H1 (cell line): Measurements from ENCODE around the gene IGFL2. TPM values are rescaled to one million over a fixed set of nuclear protein-coding genes. Genes with fewer than 3 reads are reported as not detected.

Source experiments
- CTCF ChIA-PET: fragments of 300-600 bp; sonication (Branson Sonifier 250); formaldehyde crosslinking; loops from one replicate; lab custom pipeline; 2021; ENCODE audit not compliant: partially characterized antibody; lab: Charles Lee
- POLR2A ChIA-PET: fragments of 300-600 bp; sonication (Branson Sonifier 250); formaldehyde crosslinking; loops from one replicate; lab custom pipeline; 2021; ENCODE audit warnings: inconsistent platforms; ENCODE audit not compliant: partially characterized antibody; lab: Charles Lee
- DNase-seq, 2 experiments: peaks; one replicate each; pipeline versions ENCODE4 v3.0.0 to v3.0.0-alpha.2; 2010 to 2022; ENCODE audit warnings: low spot score in 2 of 2, low read depth in 1 of 2, mixed read lengths in 1 of 2
- FAIRE-seq: peaks from 2 replicates; lab custom pipeline; 2011; peaks lifted over from hg19 to GRCh38; lab: Jason Lieb, UNC
- H2AFZ ChIP-seq: 2 replicates; pipeline ENCODE4 v1.8.1; 2012; ENCODE audit warnings: low read length, inconsistent platforms
- H2AK5ac ChIP-seq: 2 replicates; pipeline ENCODE4 v1.6.1; 2013; ENCODE audit warnings: low read depth, low read length
- H2BK120ac ChIP-seq: replicated peaks from 2 replicates; pipeline ENCODE3; 2013; ENCODE audit warnings: low read depth, low read length, inconsistent platforms
- H2BK12ac ChIP-seq: 2 replicates; pipeline ENCODE4 v1.6.1; 2013; ENCODE audit warnings: low read depth, low read length
- H2BK15ac ChIP-seq: 2 replicates; pipeline ENCODE4 v1.6.1; 2013; ENCODE audit warnings: low read length
- H2BK20ac ChIP-seq: 2 replicates; pipeline ENCODE4 v1.6.1; 2013; ENCODE audit warnings: low read length
- H2BK5ac ChIP-seq: 2 replicates; pipeline ENCODE4 v1.6.1; 2013; ENCODE audit warnings: low read depth, low read length
- H3K14ac ChIP-seq: 2 replicates; pipeline ENCODE4 v1.6.1; 2013; ENCODE audit warnings: inconsistent platforms; ENCODE audit not compliant: insufficient read length
- H3K18ac ChIP-seq: 2 replicates; pipeline ENCODE4 v1.6.1; 2013; ENCODE audit warnings: low read length; ENCODE audit errors: extremely low read depth
- H3K23ac ChIP-seq: 2 replicates; pipeline ENCODE4 v1.6.1; 2013; ENCODE audit warnings: inconsistent platforms; ENCODE audit not compliant: insufficient read length
- H3K23me2 ChIP-seq: 2 replicates; pipeline ENCODE4 v1.6.1; 2013; ENCODE audit warnings: low read depth, low read length
- H3K27ac ChIP-seq: 2 replicates; pipeline ENCODE4 v1.6.1; 2011; ENCODE audit warnings: low read depth, low read length, inconsistent platforms
- H3K27me3 ChIP-seq, 4 experiments: replicated peaks in 1 of 4; 1 replicate in 1 of 4; 2 replicates in 3 of 4; pipeline versions ENCODE4 v1.6.1 to v1.8.1; 2011 to 2013; ENCODE audit warnings: low read length in 3 of 4, mild to moderate bottlenecking in 3 of 4, inconsistent platforms in 2 of 4, mixed read lengths in 2 of 4, moderate library complexity in 1 of 4; ENCODE audit not compliant: control insufficient read depth in 3 of 4, insufficient read depth in 3 of 4; ENCODE audit errors: extremely low read depth in 1 of 4
- H3K36me3 ChIP-seq, 4 experiments: 2 replicates each; pipeline versions ENCODE4 v1.6.1 to v1.8.1; 2011 to 2013; ENCODE audit warnings: mild to moderate bottlenecking in 4 of 4, low read length in 3 of 4, moderate library complexity in 2 of 4, control low read depth in 1 of 4, inconsistent platforms in 1 of 4; ENCODE audit not compliant: insufficient read depth in 4 of 4, control insufficient read depth in 2 of 4
- H3K4ac ChIP-seq: replicated peaks from 2 replicates; pipeline ENCODE3; 2013; ENCODE audit warnings: low read length, low read depth, mixed read lengths, inconsistent platforms; ENCODE audit not compliant: insufficient read length
- H3K4me1 ChIP-seq, 4 experiments: replicated peaks in 1 of 4; 1 replicate in 1 of 4; 2 replicates in 3 of 4; pipeline versions ENCODE4 v1.6.1 to v1.8.1; 2011 to 2013; ENCODE audit warnings: low read length in 3 of 4, inconsistent platforms in 2 of 4, mixed read lengths in 1 of 4; ENCODE audit not compliant: insufficient read depth in 4 of 4, control insufficient read depth in 3 of 4
- H3K4me2 ChIP-seq, 2 experiments: 2 replicates each; pipeline versions ENCODE4 v1.6.1 to v1.8.1; 2011 to 2013; ENCODE audit warnings: low read depth in 2 of 2, low read length in 2 of 2, control low read depth in 1 of 2, inconsistent platforms in 1 of 2, mild to moderate bottlenecking in 1 of 2; ENCODE audit not compliant: insufficient read depth in 1 of 2
- H3K4me3 ChIP-seq, 4 experiments: fragments of 200-600, 300-600 bp in 1 of 4; sonication (generic), shearing (Covaris generic), sonication (Bioruptor Twin) in 1 of 4; 2 replicates each; pipeline versions ENCODE4 v1.5.1 to v1.8.1; 2011 to 2016; ENCODE audit warnings: low read length in 4 of 4, low read depth in 3 of 4, control low read depth in 2 of 4, inconsistent platforms in 2 of 4, mild to moderate bottlenecking in 2 of 4, mixed read lengths in 1 of 4, moderate library complexity in 1 of 4; ENCODE audit not compliant: insufficient read depth in 2 of 4; ENCODE audit errors: extremely low read depth in 1 of 4
- H3K56ac ChIP-seq: replicated peaks from 2 replicates; pipeline ENCODE3; 2013; ENCODE audit warnings: low read depth, mild to moderate bottlenecking, mixed read lengths, low read length, inconsistent platforms; ENCODE audit not compliant: insufficient read length
- H3K79me1 ChIP-seq: 2 replicates; pipeline ENCODE4 v1.6.1; 2013; ENCODE audit warnings: low read depth, low read length, control low read depth
- H3K79me2 ChIP-seq, 2 experiments: 2 replicates each; pipeline versions ENCODE4 v1.6.1 to v1.8.1; 2012 to 2013; ENCODE audit warnings: low read length in 2 of 2, mild to moderate bottlenecking in 2 of 2, inconsistent platforms in 1 of 2; ENCODE audit not compliant: insufficient read depth in 2 of 2, control insufficient read depth in 1 of 2
- H3K9ac ChIP-seq, 4 experiments: replicated peaks in 1 of 4; 1 replicate in 1 of 4; 2 replicates in 3 of 4; pipeline versions ENCODE4 v1.6.1 to v1.8.1; 2011 to 2013; ENCODE audit warnings: low read depth in 3 of 4, low read length in 3 of 4, control low read depth in 2 of 4, mild to moderate bottlenecking in 2 of 4, moderate library complexity in 2 of 4, inconsistent platforms in 1 of 4; ENCODE audit errors: extremely low read depth in 1 of 4
- H3K9me3 ChIP-seq, 2 experiments: 2 replicates each; pipeline versions ENCODE4 v1.6.1 to v1.8.1; 2012 to 2013; ENCODE audit warnings: mild to moderate bottlenecking in 2 of 2, moderate library complexity in 2 of 2, control low read depth in 1 of 2, inconsistent platforms in 1 of 2, low read depth in 1 of 2, low read length in 1 of 2, mixed read lengths in 1 of 2; ENCODE audit not compliant: insufficient read depth in 2 of 2
- H4K20me1 ChIP-seq, 2 experiments: replicated peaks in 1 of 2; 2 replicates each; pipeline versions ENCODE3 to v1.8.1; 2011 to 2013; ENCODE audit warnings: inconsistent platforms in 2 of 2, low read length in 2 of 2, mild to moderate bottlenecking in 1 of 2; ENCODE audit not compliant: insufficient read depth in 2 of 2, control insufficient read depth in 1 of 2
- H4K5ac ChIP-seq: 2 replicates; pipeline ENCODE4 v1.6.1; 2013; ENCODE audit warnings: low read length, low read depth, mixed read lengths, inconsistent platforms; ENCODE audit not compliant: insufficient read length
- H4K8ac ChIP-seq: 2 replicates; pipeline ENCODE4 v1.8.0; 2013; ENCODE audit warnings: mild to moderate bottlenecking, moderate library complexity, low read length, inconsistent platforms; ENCODE audit not compliant: insufficient read depth; ENCODE audit errors: extremely low read depth
- H4K91ac ChIP-seq: replicated peaks from 2 replicates; pipeline ENCODE3; 2013; ENCODE audit warnings: low read length, mixed read lengths, inconsistent platforms; ENCODE audit not compliant: insufficient read length
- CHD1 ChIP-seq: IDR thresholded peaks from 2 replicates; pipeline ENCODE4 v1.6.1; 2012; ENCODE audit warnings: low read depth, low read length, improper control_type of control experiment
- E2F6 ChIP-seq: IDR thresholded peaks from 2 replicates; pipeline ENCODE4 v1.6.1; 2012; ENCODE audit warnings: inconsistent platforms
- EGR1 ChIP-seq: IDR thresholded peaks from 2 replicates; pipeline ENCODE4 v1.6.1; 2011; ENCODE audit warnings: low read depth, low read length, borderline replicate concordance
- GTF2F1 ChIP-seq: IDR thresholded peaks from 2 replicates; pipeline ENCODE4 v1.6.1; 2012; ENCODE audit warnings: low read depth, low read length, improper control_type of control experiment, borderline replicate concordance
- HDAC6 ChIP-seq: IDR thresholded peaks from one replicate; pipeline ENCODE4 v1.7.1; 2012; ENCODE audit warnings: low read depth, mild to moderate bottlenecking, inconsistent platforms, low read length, moderate library complexity
- JUN ChIP-seq: IDR thresholded peaks from 2 replicates; pipeline ENCODE4 v1.6.1; 2011; ENCODE audit warnings: low read depth, mild to moderate bottlenecking, improper control_type of control experiment, low read length
- KDM4A ChIP-seq: IDR thresholded peaks from one replicate; pipeline ENCODE4 v1.7.1; 2012; ENCODE audit warnings: low read depth, mild to moderate bottlenecking, moderate library complexity, low read length, inconsistent platforms; ENCODE audit not compliant: severe bottlenecking
- MAFK ChIP-seq: IDR thresholded peaks from 2 replicates; pipeline ENCODE4 v1.6.1; 2012; ENCODE audit warnings: low read depth, mild to moderate bottlenecking, improper control_type of control experiment, low read length
- SIX5 ChIP-seq: IDR thresholded peaks from 2 replicates; pipeline ENCODE4 v1.6.1; 2011; ENCODE audit warnings: mild to moderate bottlenecking, low read depth, low read length
- SUZ12 ChIP-seq: fragments of 200-600 bp; sonication (generic); IDR thresholded peaks from 2 replicates; pipeline ENCODE4 v1.6.1; 2012; ENCODE audit warnings: mild to moderate bottlenecking, inconsistent platforms, low read length, moderate library complexity, mixed read lengths
- TCF12 ChIP-seq: IDR thresholded peaks from 2 replicates; pipeline ENCODE4 v1.6.1; 2011; ENCODE audit warnings: low read depth, mild to moderate bottlenecking, low read length
- YY1 ChIP-seq: IDR thresholded peaks from 2 replicates; pipeline ENCODE4 v1.6.1; 2011; ENCODE audit warnings: low read depth, mild to moderate bottlenecking, low read length
- WGBS, 2 experiments: shearing (Covaris generic) in 1 of 2; methylation state at CpG; one replicate each; pipeline versions ENCODE4 v1.1.6 to v1.1.7; 2013 to 2015; ENCODE audit warnings: low lambda C conversion rate in 2 of 2, mixed read lengths in 2 of 2, inconsistent platforms in 1 of 2, low coverage in 1 of 2, missing lambda C conversion rate in 1 of 2; ENCODE audit not compliant: insufficient replicate concordance in 2 of 2, insufficient coverage in 1 of 2, insufficient read length in 1 of 2; ENCODE audit errors: extremely low coverage in 1 of 2, missing lambda C conversion rate in 1 of 2; 5-methylcytosine and 5-hydroxymethylcytosine counted together
- polyA plus RNA-seq, 7 experiments: library from polyadenylated mRNA; depleted of rRNA in 3 of 7; stranded (reverse) in 5 of 7; unstranded in 2 of 7; fragments of >200 nt in 5 of 7; fragments of 200-250 nt in 2 of 7; gene quantifications; 1 replicate in 5 of 7; 2 replicates in 1 of 7; 4 replicates in 1 of 7; pipeline versions ENCODE4 v1.2.1 to v1.2.3, GENCODE V29; 2011 to 2013; ENCODE audit warnings: missing spikeins in 2 of 7, mixed read lengths in 2 of 7
- total RNA-seq: library from RNA; stranded (reverse); fragmentation: NEBNext Ultra II Directional; extraction: Animal tissue kit (Norgen Biotek cat#: 25700); gene quantifications from 2 replicates; pipeline ENCODE4 v1.2.1, GENCODE V29; 2021

Gene IGFL2
- total and polyA plus RNA-seq, 2 of the 8 experiments (the other 6 are each of a cell fraction or from before 2014, with no cell fraction given) = not detected

GRCh38 chr19:46189971-46190888 lies 42.2 kb downstream of the IGFL2 start:
- CTCF ChIA-PET = interaction anchor here (0.7 to 4.9 kb wide), 26 partner anchors 8 to 279 kb away, joined by 3 to 143 read pairs (median 4); partner anchors contain the start of gene IGFL4
- Histone ChIP-seq H4K20me1 (no peaks in the 10 kb centered on the region), H4K8ac (no peak overlapping the region), H2BK120ac (no peak overlapping the region), H3K36me3 (no peaks in the 10 kb centered on the region), H2AK5ac (no peak overlapping the region), H3K56ac (no peak overlapping the region), H3K4me1 (no peaks in the 10 kb centered on the region), H2BK12ac (no peak overlapping the region), H3K27ac (no peak overlapping the region), H3K18ac (no peak overlapping the region), H3K27me3 (no peaks in the 10 kb centered on the region), H3K4me3 (no peak overlapping the region), H4K91ac (no peak overlapping the region), H3K14ac (no peak overlapping the region), H2BK20ac (no peak overlapping the region), H2BK5ac (no peak overlapping the region), H3K9ac (no peak overlapping the region), H3K9me3 (no peaks in the 10 kb centered on the region), H3K79me1 (no peaks in the 10 kb centered on the region), H2BK15ac (peak overlapping the region; percentile 55; the same call in 1 of the 2 replicates), H3K79me2 (no peaks in the 10 kb centered on the region), H2AFZ (no peak overlapping the region), H4K5ac (no peak overlapping the region), H3K4me2 (no peak overlapping the region), H3K4ac (no peak overlapping the region), H3K23me2 (no peaks in the 10 kb centered on the region), H3K23ac (no peak overlapping the region)
- POLR2A ChIA-PET = interaction anchor here (1.7 to 1.8 kb wide), 2 partner anchors 23 to 56 kb away, joined by 4 to 6 read pairs; no protein-coding TSS in a partner anchor
- 92% methylated on average over 8 of the region's 8 CpGs; no CpG with 5 or more reads in 1 of the 2 experiments for WGBS, 2 experiments
- FAIRE-seq (no peak), DNase-seq (no peak)
- no peak for TF ChIP-seq HDAC6
- no peak for TF ChIP-seq KDM4A
- TF ChIP-seq SUZ12 = no peak
- no peak for TF ChIP-seq GTF2F1
- no peak for TF ChIP-seq E2F6
- no peak for TF ChIP-seq CHD1
- no peak for TF ChIP-seq EGR1
- TF ChIP-seq JUN = no peak
- TF ChIP-seq TCF12 = no peak
- no peak for TF ChIP-seq MAFK
- no peak for TF ChIP-seq SIX5
- no peak for TF ChIP-seq YY1
